ENCODE data around the gene DNALI1.

Gene DNALI1

DNA sequence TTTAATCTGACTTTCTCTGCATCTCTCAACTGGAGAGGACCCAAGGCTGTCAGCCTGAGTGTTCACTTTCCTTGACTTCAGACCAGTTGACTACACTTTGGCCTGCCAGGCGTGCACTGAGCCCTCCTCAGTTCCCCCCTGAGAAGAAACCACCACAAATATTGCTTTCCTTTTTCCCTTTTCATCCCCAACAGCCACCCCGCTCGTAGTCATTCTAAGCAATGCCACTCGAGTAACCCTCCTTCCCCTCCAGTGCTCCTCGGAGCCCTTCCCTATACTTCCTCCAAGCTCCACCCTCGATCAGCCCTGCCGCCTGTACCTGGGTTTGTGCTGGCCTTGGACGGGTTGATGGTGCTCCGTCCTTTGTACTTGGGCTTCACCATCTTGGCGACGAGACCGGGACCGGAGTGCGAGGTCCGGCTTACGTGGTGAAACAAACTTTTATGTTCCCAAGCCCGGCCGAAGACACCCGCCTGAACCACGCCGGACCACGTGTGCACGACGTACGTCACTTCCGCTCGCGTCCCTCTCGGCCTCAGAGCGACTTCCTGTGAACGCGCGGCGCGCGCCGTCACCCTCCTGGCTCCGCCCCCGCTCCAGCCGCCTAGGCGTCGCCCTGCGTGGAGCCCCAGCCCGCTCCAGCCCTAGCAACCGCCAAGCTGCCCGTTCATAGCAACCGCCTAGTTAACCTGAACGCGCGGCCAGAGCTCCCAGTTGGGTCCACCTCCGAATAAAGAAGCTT, 38.9 kb downstream of the DNALI1 start, which contains the start of gene GNL2:
Gene GNL2, minus strand, starts transcription at position 498 of the 742 bp plus-strand sequence. Its CDS starts 115 bp downstream, at position 383.
- H3K27ac ChIP-seq: peak within 1 kb of the TSS; percentile 79 to 82
- intact Hi-C loops (cut with DNase I; ENCODE audit: low total_unique reads): loop anchor here (2.0 to 10.0 kb wide), 2 partner anchors 81 to 95 kb away; partner anchors contain the start of gene MEAF6
- TF ChIP-seq, protein P1, sequence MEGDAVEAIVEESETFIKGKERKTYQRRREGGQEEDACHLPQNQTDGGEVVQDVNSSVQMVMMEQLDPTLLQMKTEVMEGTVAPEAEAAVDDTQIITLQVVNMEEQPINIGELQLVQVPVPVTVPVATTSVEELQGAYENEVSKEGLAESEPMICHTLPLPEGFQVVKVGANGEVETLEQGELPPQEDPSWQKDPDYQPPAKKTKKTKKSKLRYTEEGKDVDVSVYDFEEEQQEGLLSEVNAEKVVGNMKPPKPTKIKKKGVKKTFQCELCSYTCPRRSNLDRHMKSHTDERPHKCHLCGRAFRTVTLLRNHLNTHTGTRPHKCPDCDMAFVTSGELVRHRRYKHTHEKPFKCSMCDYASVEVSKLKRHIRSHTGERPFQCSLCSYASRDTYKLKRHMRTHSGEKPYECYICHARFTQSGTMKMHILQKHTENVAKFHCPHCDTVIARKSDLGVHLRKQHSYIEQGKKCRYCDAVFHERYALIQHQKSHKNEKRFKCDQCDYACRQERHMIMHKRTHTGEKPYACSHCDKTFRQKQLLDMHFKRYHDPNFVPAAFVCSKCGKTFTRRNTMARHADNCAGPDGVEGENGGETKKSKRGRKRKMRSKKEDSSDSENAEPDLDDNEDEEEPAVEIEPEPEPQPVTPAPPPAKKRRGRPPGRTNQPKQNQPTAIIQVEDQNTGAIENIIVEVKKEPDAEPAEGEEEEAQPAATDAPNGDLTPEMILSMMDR (IDR thresholded peaks at IDR 0.05): no peak
- DNase-seq: peak; percentile 97 to 98
- no peaks in the 10 kb centered on the region for H3K9me3 ChIP-seq
- peak within 1 kb of the TSS; percentile 69 to 72 for H3K4me3 ChIP-seq
- H3K27me3 ChIP-seq: no peaks in the 10 kb centered on the region
- H3K36me3 ChIP-seq: peaks cover 21 to 26% (median 23%) of the 10 kb centered on the region in 3 donors
- peaks cover 0 to 28% (median 24%) of the 10 kb centered on the region in 4 donors for H3K4me1 ChIP-seq

DNA sequence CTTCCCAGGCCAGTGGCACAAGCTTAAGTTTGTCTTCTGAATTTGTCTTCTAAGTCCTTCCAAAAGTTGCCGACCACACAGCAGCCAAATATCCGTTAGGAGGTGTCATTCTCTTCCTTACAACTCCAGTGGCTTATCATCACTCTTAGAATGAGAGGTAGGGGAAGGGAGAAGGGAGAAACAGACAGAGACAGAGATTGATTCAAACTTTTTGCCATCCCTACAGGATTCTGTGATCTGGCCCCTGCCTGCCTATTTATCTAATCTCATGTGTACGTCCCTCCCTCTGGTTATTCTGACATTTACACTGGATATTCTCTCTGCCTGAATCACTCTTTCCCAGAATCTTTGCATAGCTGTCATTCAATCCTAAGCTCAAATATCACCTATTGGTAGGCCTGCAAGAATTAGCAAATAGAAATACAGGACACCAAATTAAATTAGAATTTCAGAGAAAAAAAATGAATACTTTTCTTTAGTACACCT, 39.5 kb downstream of the DNALI1 start:
- TF ChIP-seq, protein P1 (IDR thresholded peaks at IDR 0.05): no peak
- DNase-seq: no peak
- Histone ChIP-seq H3K27me3 (no peaks in the 10 kb centered on the region), H3K27ac (peak overlapping the region; percentile 79 to 82), H3K36me3 (peaks cover 15 to 20% (median 17%) of the 10 kb centered on the region in 3 donors), H3K4me1 (peaks cover 0 to 28% (median 24%) of the 10 kb centered on the region in 4 donors), H3K4me3 (peak overlapping the region; percentile 69 to 72), H3K9me3 (no peaks in the 10 kb centered on the region)
- intact Hi-C loops (cut with DNase I; ENCODE audit: low total_unique reads): loop anchor here (10.0 kb wide), 1 partner anchor 81 kb away; the partner anchor contains the start of gene MEAF6

DNA sequence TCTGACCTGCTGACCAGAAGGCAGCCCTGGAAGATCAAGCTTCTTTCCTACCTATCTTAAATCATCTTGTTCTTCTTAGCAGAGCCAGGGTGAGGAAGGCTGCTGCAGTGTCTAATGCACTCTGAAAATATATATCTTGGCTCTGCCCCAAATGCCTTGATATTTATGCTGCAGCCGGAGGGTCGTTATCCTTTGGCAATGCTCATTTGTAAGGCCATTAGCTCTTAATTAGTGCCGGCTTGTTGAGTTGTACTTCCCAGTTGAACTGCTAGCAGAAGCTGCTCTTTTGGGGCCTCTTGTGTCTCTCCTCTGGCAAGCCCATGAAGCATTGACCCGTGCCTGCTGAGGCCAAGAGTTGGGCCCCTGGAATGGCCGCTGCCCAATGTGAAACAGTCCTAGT, 43.2 kb downstream of the DNALI1 start:
- Histone ChIP-seq H3K27me3 (no peaks in the 10 kb centered on the region), H3K4me3 (no peak overlapping the region), H3K27ac (no peak overlapping the region), H3K9me3 (no peaks in the 10 kb centered on the region), H3K36me3 (no peaks in the 10 kb centered on the region), H3K4me1 (peaks cover 0 to 18% (median 11%) of the 10 kb centered on the region in 4 donors)
- intact Hi-C loops (cut with DNase I; ENCODE audit: low total_unique reads): loop anchor here (10.0 kb wide), 1 partner anchor 85 kb away; the partner anchor contains the start of gene MEAF6
- DNase-seq: no peak
- TF ChIP-seq, protein P1 (IDR thresholded peaks at IDR 0.05): no peak

DNA sequence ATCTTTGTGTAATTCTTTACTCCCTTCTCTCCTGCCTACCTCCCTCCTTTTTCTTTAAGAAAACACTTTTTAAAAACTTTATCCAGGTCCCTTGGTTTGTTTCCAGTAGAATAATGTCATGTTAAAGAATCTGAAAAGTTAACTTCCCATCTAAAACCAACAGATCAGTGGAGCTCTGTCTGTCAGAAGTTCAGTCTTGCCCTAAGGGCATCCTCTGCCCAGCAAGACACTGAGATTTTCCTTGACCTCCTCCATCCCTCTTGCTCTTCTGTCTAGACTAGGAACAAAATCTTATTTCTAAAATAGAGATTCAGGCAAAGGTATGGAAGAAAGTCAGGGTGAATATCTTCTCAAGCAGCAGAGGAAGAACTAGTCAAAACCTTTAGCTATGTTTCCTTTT, 44.7 kb downstream of the DNALI1 start:
- H3K27me3 ChIP-seq: no peaks in the 10 kb centered on the region
- no peak for DNase-seq
- no peak overlapping the region for H3K27ac ChIP-seq
- TF ChIP-seq, protein P1 (IDR thresholded peaks at IDR 0.05): no peak
- no peaks in the 10 kb centered on the region for H3K36me3 ChIP-seq
- H3K4me1 ChIP-seq: peaks cover 0 to 16% (median 7%) of the 10 kb centered on the region in 4 donors
- H3K4me3 ChIP-seq: no peak overlapping the region
- no peaks in the 10 kb centered on the region for H3K9me3 ChIP-seq
- intact Hi-C loops (cut with DNase I; ENCODE audit: low total_unique reads): no loop called here

DNA sequence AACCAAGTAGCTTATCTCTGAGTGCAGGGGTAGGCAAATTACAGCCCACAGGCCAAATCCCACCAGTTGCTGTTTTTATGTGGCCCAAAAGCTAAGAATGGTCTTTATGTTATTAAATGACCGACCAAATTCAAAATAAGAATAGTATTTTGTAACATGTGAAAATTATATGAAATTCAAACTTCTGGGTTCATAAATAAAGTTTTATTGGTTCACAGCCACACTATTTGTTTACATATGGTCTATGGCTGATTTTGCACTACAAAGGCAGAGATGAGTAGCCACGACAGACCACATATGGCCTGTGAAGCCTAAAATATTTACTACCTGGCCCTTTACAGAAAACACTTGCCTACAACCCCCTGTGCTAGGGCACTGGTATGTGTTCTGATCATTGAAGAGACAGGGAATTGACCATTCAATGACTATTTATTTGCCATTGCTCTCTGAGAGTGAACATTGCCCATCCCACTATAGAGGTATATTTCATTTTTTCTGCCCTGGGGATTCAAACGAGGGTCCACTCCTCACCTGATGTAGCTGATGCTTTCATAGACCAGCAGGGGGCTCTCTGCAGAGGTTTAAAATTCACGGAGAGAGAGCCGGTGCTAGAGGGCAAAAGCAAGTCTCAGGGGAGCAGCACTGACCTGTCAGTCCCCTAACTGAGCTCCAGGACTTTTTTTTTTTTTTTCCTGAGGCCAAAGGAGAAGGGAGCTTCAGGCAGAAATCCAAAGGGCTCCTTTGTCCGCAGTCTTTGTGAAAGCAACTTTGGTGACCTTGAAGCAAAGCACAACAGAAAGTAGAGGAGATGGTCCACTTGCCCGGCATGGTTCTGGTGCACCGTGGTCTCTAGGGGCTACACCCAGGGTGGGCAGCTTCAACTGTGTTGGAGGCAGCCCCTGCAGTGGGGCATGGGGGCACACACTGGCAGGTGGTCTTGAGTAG, 46.3 kb downstream of the DNALI1 start:
- no peak overlapping the region for H3K4me3 ChIP-seq
- TF ChIP-seq, protein P1 (IDR thresholded peaks at IDR 0.05): peak; percentile 30 to 34
- H3K9me3 ChIP-seq: no peaks in the 10 kb centered on the region
- no peak overlapping the region for H3K27ac ChIP-seq
- peaks cover 0 to 22% (median 8%) of the 10 kb centered on the region in 4 donors for H3K4me1 ChIP-seq
- no peaks in the 10 kb centered on the region for H3K36me3 ChIP-seq
- no peaks in the 10 kb centered on the region for H3K27me3 ChIP-seq
- intact Hi-C loops (cut with DNase I; ENCODE audit: low total_unique reads): no loop called here
- no peak for DNase-seq

All from tibial artery (tissue), 4 donors.